Measurements from ENCODE around the gene ATP10D.

The ATP10D gene

GRCh38 chr4:47485047-47485692 lies at the start of gene ATP10D:
Gene ATP10D (plus strand): TSS chr4:47485275. CDS start chr4:47512541, 27,266 bp downstream.
- DNase-seq (ENCODE audit: low spot score): peak; percentile 81
- no peaks in the 10 kb centered on the region for H3K36me3 Mint-ChIP-seq (ENCODE audit: low read depth)
- H3K27ac Mint-ChIP-seq: peak within 1 kb of the TSS; percentile 81
- peak within 1 kb of the TSS; percentile 89 for H3K4me3 Mint-ChIP-seq
- no peaks in the 10 kb centered on the region for H3K9me3 Mint-ChIP-seq
- H3K4me1 Mint-ChIP-seq (ENCODE audit: low read depth): peaks cover 28% of the 10 kb centered on the region
- H3K27me3 Mint-ChIP-seq (ENCODE audit: low read depth): peaks cover 9% of the 10 kb centered on the region

GRCh38 chr4:47442980-47443379 lies 42.1 kb upstream of the ATP10D start:
- Mint-ChIP-seq H3K27ac (no peak overlapping the region), H3K27me3 (ENCODE audit: low read depth) (no peaks in the 10 kb centered on the region), H3K9me3 (no peaks in the 10 kb centered on the region), H3K4me1 (ENCODE audit: low read depth) (peaks cover 4% of the 10 kb centered on the region), H3K36me3 (ENCODE audit: low read depth) (no peaks in the 10 kb centered on the region), H3K4me3 (no peak overlapping the region)
- no peak for DNase-seq (ENCODE audit: low spot score)

GRCh38 chr4:47444031-47444430 lies 41.0 kb upstream of the ATP10D start:
- DNase-seq (ENCODE audit: low spot score): no peak

GRCh38 chr4:47451657-47452056 lies 33.4 kb upstream of the ATP10D start:
- Mint-ChIP-seq H3K27ac (no peak overlapping the region), H3K36me3 (ENCODE audit: low read depth) (peaks cover 15% of the 10 kb centered on the region)

More at GRCh38 chr4:47444031-47444430, 41.0 kb upstream of the ATP10D start:
- peaks cover 2% of the 10 kb centered on the region for H3K36me3 Mint-ChIP-seq (ENCODE audit: low read depth)
- H3K27me3 Mint-ChIP-seq (ENCODE audit: low read depth): no peaks in the 10 kb centered on the region
- peaks cover 4% of the 10 kb centered on the region for H3K4me1 Mint-ChIP-seq (ENCODE audit: low read depth)
- no peak overlapping the region for H3K4me3 Mint-ChIP-seq
- no peaks in the 10 kb centered on the region for H3K9me3 Mint-ChIP-seq
- no peak overlapping the region for H3K27ac Mint-ChIP-seq

GRCh38 chr4:47462799-47463234 lies 22.3 kb upstream of the ATP10D start:
- no peaks in the 10 kb centered on the region for H3K9me3 Mint-ChIP-seq
- peaks cover 22% of the 10 kb centered on the region for H3K4me1 Mint-ChIP-seq (ENCODE audit: low read depth)
- no peaks in the 10 kb centered on the region for H3K27me3 Mint-ChIP-seq (ENCODE audit: low read depth)
- peaks cover 16% of the 10 kb centered on the region for H3K36me3 Mint-ChIP-seq (ENCODE audit: low read depth)
- peak overlapping the region; percentile 90 for H3K4me3 Mint-ChIP-seq
- H3K27ac Mint-ChIP-seq: peak overlapping the region; percentile 70
- DNase-seq (ENCODE audit: low spot score): no peak

More at GRCh38 chr4:47451657-47452056, 33.4 kb upstream of the ATP10D start:
- DNase-seq (ENCODE audit: low spot score): no peak
- Mint-ChIP-seq H3K4me1 (ENCODE audit: low read depth) (no peaks in the 10 kb centered on the region), H3K4me3 (no peak overlapping the region), H3K9me3 (no peaks in the 10 kb centered on the region), H3K27me3 (ENCODE audit: low read depth) (no peaks in the 10 kb centered on the region)

GRCh38 chr4:47463235-47463956 lies 21.7 kb upstream of the ATP10D start, which contains the start of gene COMMD8:
Gene COMMD8 (minus strand): TSS chr4:47463702. CDS start chr4:47463651, 51 bp downstream.
- Mint-ChIP-seq H3K9me3 (no peaks in the 10 kb centered on the region), H3K4me3 (peak within 1 kb of the TSS; percentile 90), H3K27ac (peak within 1 kb of the TSS; percentile 70), H3K36me3 (ENCODE audit: low read depth) (peaks cover 14% of the 10 kb centered on the region), H3K4me1 (ENCODE audit: low read depth) (peaks cover 22% of the 10 kb centered on the region), H3K27me3 (ENCODE audit: low read depth) (no peaks in the 10 kb centered on the region)
- peak; percentile 96 for DNase-seq (ENCODE audit: low spot score)

- Mint-ChIP-seq H3K4me1 (ENCODE audit: low read depth) (peaks cover 22% of the 10 kb centered on the region), H3K4me3 (no peak overlapping the region), H3K9me3 (no peaks in the 10 kb centered on the region), H3K36me3 (ENCODE audit: low read depth) (peaks cover 2% of the 10 kb centered on the region), H3K27ac (no peak overlapping the region), H3K27me3 (ENCODE audit: low read depth) (no peaks in the 10 kb centered on the region)
- no peak for DNase-seq (ENCODE audit: low spot score)
Measured at GRCh38 chr4:47465004-47465403, 20.1 kb upstream of the ATP10D start.

GRCh38 chr4:47466056-47466785 lies 18.9 kb upstream of the ATP10D start:
- no peak for DNase-seq (ENCODE audit: low spot score)
- H3K4me3 Mint-ChIP-seq: no peak overlapping the region
- no peaks in the 10 kb centered on the region for H3K27me3 Mint-ChIP-seq (ENCODE audit: low read depth)
- H3K36me3 Mint-ChIP-seq (ENCODE audit: low read depth): peaks cover 2% of the 10 kb centered on the region
- no peaks in the 10 kb centered on the region for H3K9me3 Mint-ChIP-seq
- H3K4me1 Mint-ChIP-seq (ENCODE audit: low read depth): peaks cover 19% of the 10 kb centered on the region
- no peak overlapping the region for H3K27ac Mint-ChIP-seq

GRCh38 chr4:47468706-47469365 lies 16.2 kb upstream of the ATP10D start:
- Mint-ChIP-seq H3K27me3 (ENCODE audit: low read depth) (peaks cover 10% of the 10 kb centered on the region), H3K9me3 (no peaks in the 10 kb centered on the region), H3K4me3 (no peak overlapping the region), H3K27ac (no peak overlapping the region), H3K36me3 (ENCODE audit: low read depth) (no peaks in the 10 kb centered on the region), H3K4me1 (ENCODE audit: low read depth) (peaks cover 1% of the 10 kb centered on the region)
- no peak for DNase-seq (ENCODE audit: low spot score)

- Mint-ChIP-seq H3K27me3 (ENCODE audit: low read depth) (peaks cover 12% of the 10 kb centered on the region), H3K4me3 (no peak overlapping the region)
- DNase-seq (ENCODE audit: low spot score): no peak
Measured at GRCh38 chr4:47469951-47470350, 15.1 kb upstream of the ATP10D start.

GRCh38 chr4:47471064-47471463 lies 14.0 kb upstream of the ATP10D start:
- H3K27ac Mint-ChIP-seq: no peak overlapping the region
- no peaks in the 10 kb centered on the region for H3K9me3 Mint-ChIP-seq
- no peaks in the 10 kb centered on the region for H3K36me3 Mint-ChIP-seq (ENCODE audit: low read depth)

More at GRCh38 chr4:47469951-47470350, 15.1 kb upstream of the ATP10D start:
- H3K36me3 Mint-ChIP-seq (ENCODE audit: low read depth): no peaks in the 10 kb centered on the region
- H3K9me3 Mint-ChIP-seq: no peaks in the 10 kb centered on the region
- no peak overlapping the region for H3K27ac Mint-ChIP-seq
- no peaks in the 10 kb centered on the region for H3K4me1 Mint-ChIP-seq (ENCODE audit: low read depth)

GRCh38 chr4:47471591-47471990 lies 13.5 kb upstream of the ATP10D start:
- H3K27me3 Mint-ChIP-seq (ENCODE audit: low read depth): peaks cover 12% of the 10 kb centered on the region
- H3K9me3 Mint-ChIP-seq: no peaks in the 10 kb centered on the region
- H3K4me3 Mint-ChIP-seq: no peak overlapping the region
- no peak overlapping the region for H3K27ac Mint-ChIP-seq
- DNase-seq (ENCODE audit: low spot score): no peak
- no peaks in the 10 kb centered on the region for H3K4me1 Mint-ChIP-seq (ENCODE audit: low read depth)
- no peaks in the 10 kb centered on the region for H3K36me3 Mint-ChIP-seq (ENCODE audit: low read depth)

More at GRCh38 chr4:47471064-47471463, 14.0 kb upstream of the ATP10D start:
- Mint-ChIP-seq H3K27me3 (ENCODE audit: low read depth) (peaks cover 12% of the 10 kb centered on the region), H3K4me3 (no peak overlapping the region), H3K4me1 (ENCODE audit: low read depth) (no peaks in the 10 kb centered on the region)
- DNase-seq (ENCODE audit: low spot score): no peak

GRCh38 chr4:47473141-47473750 lies 11.8 kb upstream of the ATP10D start:
- Mint-ChIP-seq H3K4me3 (no peak overlapping the region), H3K36me3 (ENCODE audit: low read depth) (no peaks in the 10 kb centered on the region), H3K27ac (no peak overlapping the region), H3K27me3 (ENCODE audit: low read depth) (peaks cover 12% of the 10 kb centered on the region), H3K4me1 (ENCODE audit: low read depth) (no peaks in the 10 kb centered on the region), H3K9me3 (no peaks in the 10 kb centered on the region)
- no peak for DNase-seq (ENCODE audit: low spot score)

Measured in T-helper 2 cell treated with Interferon-gamma antibody and Interleukin-4, amounts not matched to agents 5 μg/mL and 100 μg/mL, for 36 hours (primary cell).